ENCODE results near the gene LCE2A. TPM values are rescaled to one million over a fixed set of nuclear protein-coding genes. Genes with fewer than 3 reads are reported as not detected.

LCE2A gene
- total and polyA plus RNA-seq, 2 of the 8 experiments (the other 6 are each of a cell fraction or from before 2014, with no cell fraction given) = not detected

DNA sequence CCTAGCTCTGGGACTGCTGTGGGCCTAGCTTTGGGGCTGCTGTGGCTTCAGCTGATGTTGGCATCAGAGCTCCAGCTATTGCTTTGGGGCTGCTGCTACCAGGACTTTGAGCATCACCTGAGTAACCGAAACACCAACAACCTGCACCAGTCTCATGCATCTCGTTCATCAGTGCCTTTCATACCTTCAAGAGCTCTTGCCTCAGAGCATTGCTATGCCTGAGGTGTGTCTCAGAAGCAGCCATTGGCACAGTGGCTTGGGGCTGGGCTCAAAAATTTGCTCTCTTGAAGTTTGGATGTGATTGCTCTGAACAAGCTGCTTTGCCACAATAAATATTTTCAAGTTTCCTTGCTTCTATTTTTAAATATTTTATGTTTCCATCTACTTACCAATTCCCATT lies 41.7 kb upstream of the LCE2A start (continued):
- TF ChIP-seq, protein P1, sequence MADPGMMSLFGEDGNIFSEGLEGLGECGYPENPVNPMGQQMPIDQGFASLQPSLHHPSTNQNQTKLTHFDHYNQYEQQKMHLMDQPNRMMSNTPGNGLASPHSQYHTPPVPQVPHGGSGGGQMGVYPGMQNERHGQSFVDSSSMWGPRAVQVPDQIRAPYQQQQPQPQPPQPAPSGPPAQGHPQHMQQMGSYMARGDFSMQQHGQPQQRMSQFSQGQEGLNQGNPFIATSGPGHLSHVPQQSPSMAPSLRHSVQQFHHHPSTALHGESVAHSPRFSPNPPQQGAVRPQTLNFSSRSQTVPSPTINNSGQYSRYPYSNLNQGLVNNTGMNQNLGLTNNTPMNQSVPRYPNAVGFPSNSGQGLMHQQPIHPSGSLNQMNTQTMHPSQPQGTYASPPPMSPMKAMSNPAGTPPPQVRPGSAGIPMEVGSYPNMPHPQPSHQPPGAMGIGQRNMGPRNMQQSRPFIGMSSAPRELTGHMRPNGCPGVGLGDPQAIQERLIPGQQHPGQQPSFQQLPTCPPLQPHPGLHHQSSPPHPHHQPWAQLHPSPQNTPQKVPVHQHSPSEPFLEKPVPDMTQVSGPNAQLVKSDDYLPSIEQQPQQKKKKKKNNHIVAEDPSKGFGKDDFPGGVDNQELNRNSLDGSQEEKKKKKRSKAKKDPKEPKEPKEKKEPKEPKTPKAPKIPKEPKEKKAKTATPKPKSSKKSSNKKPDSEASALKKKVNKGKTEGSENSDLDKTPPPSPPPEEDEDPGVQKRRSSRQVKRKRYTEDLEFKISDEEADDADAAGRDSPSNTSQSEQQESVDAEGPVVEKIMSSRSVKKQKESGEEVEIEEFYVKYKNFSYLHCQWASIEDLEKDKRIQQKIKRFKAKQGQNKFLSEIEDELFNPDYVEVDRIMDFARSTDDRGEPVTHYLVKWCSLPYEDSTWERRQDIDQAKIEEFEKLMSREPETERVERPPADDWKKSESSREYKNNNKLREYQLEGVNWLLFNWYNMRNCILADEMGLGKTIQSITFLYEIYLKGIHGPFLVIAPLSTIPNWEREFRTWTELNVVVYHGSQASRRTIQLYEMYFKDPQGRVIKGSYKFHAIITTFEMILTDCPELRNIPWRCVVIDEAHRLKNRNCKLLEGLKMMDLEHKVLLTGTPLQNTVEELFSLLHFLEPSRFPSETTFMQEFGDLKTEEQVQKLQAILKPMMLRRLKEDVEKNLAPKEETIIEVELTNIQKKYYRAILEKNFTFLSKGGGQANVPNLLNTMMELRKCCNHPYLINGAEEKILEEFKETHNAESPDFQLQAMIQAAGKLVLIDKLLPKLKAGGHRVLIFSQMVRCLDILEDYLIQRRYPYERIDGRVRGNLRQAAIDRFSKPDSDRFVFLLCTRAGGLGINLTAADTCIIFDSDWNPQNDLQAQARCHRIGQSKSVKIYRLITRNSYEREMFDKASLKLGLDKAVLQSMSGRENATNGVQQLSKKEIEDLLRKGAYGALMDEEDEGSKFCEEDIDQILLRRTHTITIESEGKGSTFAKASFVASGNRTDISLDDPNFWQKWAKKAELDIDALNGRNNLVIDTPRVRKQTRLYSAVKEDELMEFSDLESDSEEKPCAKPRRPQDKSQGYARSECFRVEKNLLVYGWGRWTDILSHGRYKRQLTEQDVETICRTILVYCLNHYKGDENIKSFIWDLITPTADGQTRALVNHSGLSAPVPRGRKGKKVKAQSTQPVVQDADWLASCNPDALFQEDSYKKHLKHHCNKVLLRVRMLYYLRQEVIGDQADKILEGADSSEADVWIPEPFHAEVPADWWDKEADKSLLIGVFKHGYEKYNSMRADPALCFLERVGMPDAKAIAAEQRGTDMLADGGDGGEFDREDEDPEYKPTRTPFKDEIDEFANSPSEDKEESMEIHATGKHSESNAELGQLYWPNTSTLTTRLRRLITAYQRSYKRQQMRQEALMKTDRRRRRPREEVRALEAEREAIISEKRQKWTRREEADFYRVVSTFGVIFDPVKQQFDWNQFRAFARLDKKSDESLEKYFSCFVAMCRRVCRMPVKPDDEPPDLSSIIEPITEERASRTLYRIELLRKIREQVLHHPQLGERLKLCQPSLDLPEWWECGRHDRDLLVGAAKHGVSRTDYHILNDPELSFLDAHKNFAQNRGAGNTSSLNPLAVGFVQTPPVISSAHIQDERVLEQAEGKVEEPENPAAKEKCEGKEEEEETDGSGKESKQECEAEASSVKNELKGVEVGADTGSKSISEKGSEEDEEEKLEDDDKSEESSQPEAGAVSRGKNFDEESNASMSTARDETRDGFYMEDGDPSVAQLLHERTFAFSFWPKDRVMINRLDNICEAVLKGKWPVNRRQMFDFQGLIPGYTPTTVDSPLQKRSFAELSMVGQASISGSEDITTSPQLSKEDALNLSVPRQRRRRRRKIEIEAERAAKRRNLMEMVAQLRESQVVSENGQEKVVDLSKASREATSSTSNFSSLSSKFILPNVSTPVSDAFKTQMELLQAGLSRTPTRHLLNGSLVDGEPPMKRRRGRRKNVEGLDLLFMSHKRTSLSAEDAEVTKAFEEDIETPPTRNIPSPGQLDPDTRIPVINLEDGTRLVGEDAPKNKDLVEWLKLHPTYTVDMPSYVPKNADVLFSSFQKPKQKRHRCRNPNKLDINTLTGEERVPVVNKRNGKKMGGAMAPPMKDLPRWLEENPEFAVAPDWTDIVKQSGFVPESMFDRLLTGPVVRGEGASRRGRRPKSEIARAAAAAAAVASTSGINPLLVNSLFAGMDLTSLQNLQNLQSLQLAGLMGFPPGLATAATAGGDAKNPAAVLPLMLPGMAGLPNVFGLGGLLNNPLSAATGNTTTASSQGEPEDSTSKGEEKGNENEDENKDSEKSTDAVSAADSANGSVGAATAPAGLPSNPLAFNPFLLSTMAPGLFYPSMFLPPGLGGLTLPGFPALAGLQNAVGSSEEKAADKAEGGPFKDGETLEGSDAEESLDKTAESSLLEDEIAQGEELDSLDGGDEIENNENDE (IDR thresholded peaks at IDR 0.05; ENCODE audit: insufficient replicate concordance, low read length) = no peak
- no peak for TF ChIP-seq USF2 (IDR thresholded peaks at IDR 0.05; ENCODE audit: low read length)
- no peak for TF ChIP-seq EGR1 (IDR thresholded peaks at IDR 0.05; ENCODE audit: borderline replicate concordance, low read depth, low read length)
- no peak for TF ChIP-seq CEBPB (IDR thresholded peaks at IDR 0.05; ENCODE audit: low read depth, low read length)
- no peak for TF ChIP-seq SUZ12 (IDR thresholded peaks at IDR 0.05; ENCODE audit: low read length)
- TF ChIP-seq POLR2AphosphoS5 (IDR thresholded peaks at IDR 0.05; ENCODE audit: low read depth, low read length) = no peak
- TF ChIP-seq EP300 (IDR thresholded peaks at IDR 0.05; ENCODE audit: borderline replicate concordance in 1 of 2, low read depth in 2 of 2, low read length in 2 of 2) = no peak
- no peak for TF ChIP-seq SRF (IDR thresholded peaks at IDR 0.05; ENCODE audit: low read depth, low read length)
- no peak for TF ChIP-seq RXRA (IDR thresholded peaks at IDR 0.05; ENCODE audit: insufficient read depth, low read depth, low read length)
- no peak for TF ChIP-seq FOSL1 (IDR thresholded peaks at IDR 0.05; ENCODE audit: insufficient read depth, low read depth, low read length)
- no peak for TF ChIP-seq SAP30 (IDR thresholded peaks at IDR 0.05; ENCODE audit: insufficient read depth, insufficient replicate concordance, low read length)

Measured in H1 (cell line).